ENCODE measurements around the gene HLA-DRB5. TPM values are rescaled to one million over a fixed set of nuclear protein-coding genes. Genes with fewer than 3 reads are reported as not detected.
"Not testable (repeated sequence)": the region's sequence is repeated elsewhere in the genome, so short reads cannot be mapped to it uniquely, and the experiment has no call there.

HLA-DRB5 gene
- polyA plus RNA-seq, 3 donors = 168 to 1,407 (median 394) TPM

- no peak overlapping the region for H3K9ac ChIP-seq (ENCODE audit: insufficient read depth, low read length, poor library complexity, severe bottlenecking)
- peak in 2 of 3 donors; percentile 16 to 55 for DNase-seq
- intact Hi-C loops (cut with micrococcal nuclease) = no loop called here
- Mint-ChIP-seq H3K9me3 (peaks cover 0 to 5% (median 0%) of the 10 kb centered on the region in 7 donors), H3K27ac (peak overlapping the region in 2 of 7 donors; percentile 42 to 65), H3K27me3 (ENCODE audit: low read depth in 3 of 3) (peaks cover 0 to 4% (median 0%) of the 10 kb centered on the region in 3 donors), H3K4me3 (no peak overlapping the region), H3K4me1 (peaks cover 6% of the 10 kb centered on the region), H3K36me3 (peaks cover 0 to 28% of the 10 kb centered on the region in 2 donors)
- no peak for TF ChIP-seq CTCF (IDR thresholded peaks at IDR 0.05)
- H3K27ac ChIP-seq (ENCODE audit: low read depth in 1 of 2, low read length in 2 of 2) = no peak overlapping the region
- peaks cover 11 to 25% of the 10 kb centered on the region in 2 donors for H3K36me3 ChIP-seq (replicated peaks in 1 of 2; ENCODE audit: control insufficient read depth in 1 of 2, insufficient read depth in 2 of 2, low read length in 2 of 2)
- no peak overlapping the region for H2AFZ ChIP-seq (ENCODE audit: insufficient read depth, low read depth, low read length, poor library complexity, severe bottlenecking)
- H3K79me2 ChIP-seq (ENCODE audit: insufficient read depth, low read length) = no peaks in the 10 kb centered on the region
- WGBS (ENCODE audit: insufficient coverage) = 20% methylated on average over 1 of the region's 5 CpGs
- no peaks in the 10 kb centered on the region for H3K27me3 ChIP-seq (ENCODE audit: control insufficient read depth in 2 of 2, insufficient read depth in 2 of 2, low read length in 2 of 2)
- H3K4me2 ChIP-seq (replicated peaks; ENCODE audit: extremely low read depth, low read length, poor library complexity, severe bottlenecking) = no peak overlapping the region
- H3K4me3 ChIP-seq (replicated peaks in 1 of 3; ENCODE audit: low read depth in 2 of 3, low read length in 3 of 3) = no peak overlapping the region
- H3K4me1 ChIP-seq (ENCODE audit: control insufficient read depth in 1 of 2, insufficient read depth in 2 of 2, low read length in 2 of 2) = no peaks in the 10 kb centered on the region
- no peaks in the 10 kb centered on the region for H4K20me1 ChIP-seq (ENCODE audit: insufficient read depth, low read length)
- H3K9me3 ChIP-seq (replicated peaks in 1 of 2; ENCODE audit: control insufficient read depth in 1 of 2, insufficient read depth in 1 of 2, low read length in 2 of 2) = no peaks in the 10 kb centered on the region
These were observed 21.3 kb upstream of the HLA-DRB5 start for GRCh38 chr6:32551410-32551809.

GRCh38 chr6:32539839-32540238, 9.8 kb upstream of the HLA-DRB5 start:
- Mint-ChIP-seq H3K4me3 (no peak overlapping the region), H3K27ac (no peak overlapping the region)
- WGBS (ENCODE audit: insufficient coverage) = no CpG with 5 or more reads among the region's 5 CpGs

GRCh38 chr6:32530431-32530793, 325 bp upstream of the HLA-DRB5 start:
- H3K36me3 ChIP-seq (replicated peaks in 1 of 2; ENCODE audit: control insufficient read depth in 1 of 2, insufficient read depth in 2 of 2, low read length in 2 of 2) = not testable (repeated sequence)
- peak overlapping the region; percentile 48 to 92 for H3K27ac ChIP-seq (ENCODE audit: low read depth in 1 of 2, low read length in 2 of 2)

More at GRCh38 chr6:32539839-32540238, 9.8 kb upstream of the HLA-DRB5 start:
- intact Hi-C loops (cut with micrococcal nuclease) = loop anchor here in 1 of 2 donors (10.0 kb wide), 1 partner anchor 55 kb away; no protein-coding TSS in a partner anchor
- H3K27me3 Mint-ChIP-seq (ENCODE audit: low read depth in 3 of 3) = peaks cover 0 to 3% (median 2%) of the 10 kb centered on the region in 3 donors
- Histone ChIP-seq H3K4me3 (replicated peaks in 1 of 3; ENCODE audit: low read depth in 2 of 3, low read length in 3 of 3) (no peak overlapping the region), H3K9ac (ENCODE audit: insufficient read depth, low read length, poor library complexity, severe bottlenecking) (no peak overlapping the region), H4K20me1 (ENCODE audit: insufficient read depth, low read length) (no peaks in the 10 kb centered on the region), H3K4me1 (ENCODE audit: control insufficient read depth in 1 of 2, insufficient read depth in 2 of 2, low read length in 2 of 2) (no peaks in the 10 kb centered on the region), H3K36me3 (replicated peaks in 1 of 2; ENCODE audit: control insufficient read depth in 1 of 2, insufficient read depth in 2 of 2, low read length in 2 of 2) (no peaks in the 10 kb centered on the region), H3K9me3 (replicated peaks in 1 of 2; ENCODE audit: control insufficient read depth in 1 of 2, insufficient read depth in 1 of 2, low read length in 2 of 2) (peaks cover 0 to 7% of the 10 kb centered on the region in 2 donors), H2AFZ (ENCODE audit: insufficient read depth, low read depth, low read length, poor library complexity, severe bottlenecking) (no peak overlapping the region), H3K27me3 (ENCODE audit: control insufficient read depth in 2 of 2, insufficient read depth in 2 of 2, low read length in 2 of 2) (no peaks in the 10 kb centered on the region), H3K27ac (ENCODE audit: low read depth in 1 of 2, low read length in 2 of 2) (no peak overlapping the region), H3K4me2 (replicated peaks; ENCODE audit: extremely low read depth, low read length, poor library complexity, severe bottlenecking) (no peak overlapping the region), H3K79me2 (ENCODE audit: insufficient read depth, low read length) (no peaks in the 10 kb centered on the region)
- TF ChIP-seq CTCF (IDR thresholded peaks at IDR 0.05) = no peak
- peaks cover 0 to 9% of the 10 kb centered on the region in 2 donors for H3K36me3 Mint-ChIP-seq
- peaks cover 0 to 29% (median 0%) of the 10 kb centered on the region in 7 donors for H3K9me3 Mint-ChIP-seq
- DNase-seq = no peak
- peaks cover 4% of the 10 kb centered on the region for H3K4me1 Mint-ChIP-seq

More at GRCh38 chr6:32530431-32530793, 325 bp upstream of the HLA-DRB5 start:
- 0% methylated on average over 2 of the region's 3 CpGs for WGBS (ENCODE audit: insufficient coverage)
- not testable (repeated sequence) for H3K4me2 ChIP-seq (replicated peaks; ENCODE audit: extremely low read depth, low read length, poor library complexity, severe bottlenecking); DNase-seq; H4K20me1 ChIP-seq (ENCODE audit: insufficient read depth, low read length); H3K4me3 Mint-ChIP-seq; H2AFZ ChIP-seq (ENCODE audit: insufficient read depth, low read depth, low read length, poor library complexity, severe bottlenecking); H3K4me3 ChIP-seq (replicated peaks in 1 of 3; ENCODE audit: low read depth in 2 of 3, low read length in 3 of 3); H3K9me3 ChIP-seq (replicated peaks in 1 of 2; ENCODE audit: control insufficient read depth in 1 of 2, insufficient read depth in 1 of 2, low read length in 2 of 2); H3K9ac ChIP-seq (ENCODE audit: insufficient read depth, low read length, poor library complexity, severe bottlenecking); H3K27me3 ChIP-seq (ENCODE audit: control insufficient read depth in 2 of 2, insufficient read depth in 2 of 2, low read length in 2 of 2); H3K9me3 Mint-ChIP-seq; H3K27me3 Mint-ChIP-seq (ENCODE audit: low read depth in 3 of 3)
- Histone ChIP-seq H3K79me2 (ENCODE audit: insufficient read depth, low read length) (peaks cover 14% of the 10 kb centered on the region), H3K4me1 (ENCODE audit: control insufficient read depth in 1 of 2, insufficient read depth in 2 of 2, low read length in 2 of 2) (peaks cover 9 to 11% of the 10 kb centered on the region in 2 donors)
- Mint-ChIP-seq H3K36me3 (peaks cover 0 to 10% of the 10 kb centered on the region in 2 donors), H3K4me1 (peaks cover 20% of the 10 kb centered on the region), H3K27ac (peak overlapping the region in 6 of 7 donors; percentile 38 to 99 (median 97))
- intact Hi-C loops (cut with micrococcal nuclease) = loop anchor here in 1 of 2 donors (10.0 kb wide), 1 partner anchor 46 kb away; no protein-coding TSS in a partner anchor
